Breast epithelium (tissue), 4 donors: ENCODE measurements around the gene RABGAP1L. TPM values are rescaled to one million over a fixed set of nuclear protein-coding genes. Genes with fewer than 3 reads are reported as not detected.

Source experiments
- DNase-seq, 2 donors: peaks; one replicate each; pipeline ENCODE4 v3.0.0-alpha.2; 2019; ENCODE audit warnings: low spot score in 2 of 2
- H3K27ac ChIP-seq, 2 donors: fragments of 200-600 bp; sonication (generic) in 1 of 2; one replicate each; pipeline ENCODE4 v1.5.1; 2016 to 2019; ENCODE audit warnings: mild to moderate bottlenecking in 1 of 2
- H3K27me3 ChIP-seq, 2 donors: fragments of 200-600 bp; sonication (generic) in 1 of 2; one replicate each; pipeline versions ENCODE4 v1.5.1 to v1.6.0; 2017 to 2019; ENCODE audit warnings: control low read depth in 1 of 2, mild to moderate bottlenecking in 1 of 2
- H3K36me3 ChIP-seq: fragments of 200-600 bp; one replicate; pipeline ENCODE4 v1.5.1; 2019
- H3K4me1 ChIP-seq, 2 donors: fragments of 200-600 bp; sonication (generic); one replicate each; pipeline ENCODE4 v1.5.1; 2016 to 2019; ENCODE audit warnings: control low read depth in 1 of 2
- H3K4me3 ChIP-seq, 3 donors: fragments of 200-600 bp; sonication (generic); 1 replicate in 2 of 3; 2 replicates in 1 of 3; pipeline ENCODE4 v1.5.1; 2016 to 2019; ENCODE audit warnings: mild to moderate bottlenecking in 3 of 3, moderate library complexity in 2 of 3
- H3K9me3 ChIP-seq, 2 donors: fragments of 200-600 bp; sonication (generic) in 1 of 2; one replicate each; pipeline ENCODE4 v1.5.1; 2016 to 2019; ENCODE audit warnings: control low read depth in 1 of 2
- POLR2A ChIP-seq: fragments of 450-650 bp; IDR thresholded peaks from one replicate; pipeline ENCODE4 v1.6.1; 2016; ENCODE audit warnings: antibody characterized with exemption, mild to moderate bottlenecking, moderate library complexity
- POLR2AphosphoS5 ChIP-seq, 3 donors: sonication (generic); formaldehyde crosslinking; IDR thresholded peaks; one replicate each; pipeline ENCODE4 v1.6.1; 2017; ENCODE audit warnings: antibody characterized with exemption in 3 of 3
- intact Hi-C: fragments of 100-400 bp; cut with DNase I; formaldehyde crosslinking; loops from one replicate; pipeline ENCODE4 v1.15.1; 2023; ENCODE audit warnings: low total_unique reads
- total RNA-seq, 3 donors: library from RNA; depleted of rRNA; stranded (reverse); fragments of >200 nt; gene quantifications; one replicate each; pipeline ENCODE4 v1.1.0, GENCODE V29; 2016
- TF ChIP-seq, protein P1 (sequence below), 3 donors: fragments of 450-650 bp; IDR thresholded peaks; one replicate each; pipeline ENCODE4 v1.5.1; 2016 to 2017; ENCODE audit warnings: antibody characterized with exemption in 3 of 3, mild to moderate bottlenecking in 3 of 3, moderate library complexity in 3 of 3

The RABGAP1L gene
- total RNA-seq, 3 donors from 2014 or later: 41.3 to 83.7 (median 49.5) TPM

DNA sequence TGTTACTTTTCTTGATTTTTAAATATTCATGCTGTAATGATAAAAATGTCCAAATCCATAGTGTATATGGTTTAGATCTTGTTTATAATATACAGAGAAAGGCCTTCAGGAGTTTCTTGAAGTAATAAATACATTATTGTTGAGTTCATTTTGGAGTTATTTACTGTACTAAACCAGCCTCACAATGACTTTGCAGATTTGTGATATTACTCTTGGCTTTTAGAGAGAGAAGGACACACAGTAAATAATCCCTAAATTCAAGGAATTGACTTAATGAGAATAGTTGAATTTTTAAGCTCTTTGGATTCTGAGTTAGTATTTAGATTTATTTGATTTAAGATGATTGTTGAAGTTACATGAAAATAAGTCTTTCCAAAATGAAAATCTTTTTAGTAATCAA lies 38.9 kb downstream of the RABGAP1L start:
- TF ChIP-seq, protein P1, sequence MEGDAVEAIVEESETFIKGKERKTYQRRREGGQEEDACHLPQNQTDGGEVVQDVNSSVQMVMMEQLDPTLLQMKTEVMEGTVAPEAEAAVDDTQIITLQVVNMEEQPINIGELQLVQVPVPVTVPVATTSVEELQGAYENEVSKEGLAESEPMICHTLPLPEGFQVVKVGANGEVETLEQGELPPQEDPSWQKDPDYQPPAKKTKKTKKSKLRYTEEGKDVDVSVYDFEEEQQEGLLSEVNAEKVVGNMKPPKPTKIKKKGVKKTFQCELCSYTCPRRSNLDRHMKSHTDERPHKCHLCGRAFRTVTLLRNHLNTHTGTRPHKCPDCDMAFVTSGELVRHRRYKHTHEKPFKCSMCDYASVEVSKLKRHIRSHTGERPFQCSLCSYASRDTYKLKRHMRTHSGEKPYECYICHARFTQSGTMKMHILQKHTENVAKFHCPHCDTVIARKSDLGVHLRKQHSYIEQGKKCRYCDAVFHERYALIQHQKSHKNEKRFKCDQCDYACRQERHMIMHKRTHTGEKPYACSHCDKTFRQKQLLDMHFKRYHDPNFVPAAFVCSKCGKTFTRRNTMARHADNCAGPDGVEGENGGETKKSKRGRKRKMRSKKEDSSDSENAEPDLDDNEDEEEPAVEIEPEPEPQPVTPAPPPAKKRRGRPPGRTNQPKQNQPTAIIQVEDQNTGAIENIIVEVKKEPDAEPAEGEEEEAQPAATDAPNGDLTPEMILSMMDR (IDR thresholded peaks at IDR 0.05): no peak
- no peak for TF ChIP-seq POLR2AphosphoS5 (IDR thresholded peaks at IDR 0.05)
- TF ChIP-seq POLR2A: no peak
- DNase-seq: no peak
- Histone ChIP-seq H3K36me3 (no peaks in the 10 kb centered on the region), H3K27ac (no peak overlapping the region), H3K4me1 (no peaks in the 10 kb centered on the region), H3K9me3 (no peaks in the 10 kb centered on the region), H3K4me3 (no peak overlapping the region), H3K27me3 (no peaks in the 10 kb centered on the region)
- intact Hi-C loops: no loop called here

DNA sequence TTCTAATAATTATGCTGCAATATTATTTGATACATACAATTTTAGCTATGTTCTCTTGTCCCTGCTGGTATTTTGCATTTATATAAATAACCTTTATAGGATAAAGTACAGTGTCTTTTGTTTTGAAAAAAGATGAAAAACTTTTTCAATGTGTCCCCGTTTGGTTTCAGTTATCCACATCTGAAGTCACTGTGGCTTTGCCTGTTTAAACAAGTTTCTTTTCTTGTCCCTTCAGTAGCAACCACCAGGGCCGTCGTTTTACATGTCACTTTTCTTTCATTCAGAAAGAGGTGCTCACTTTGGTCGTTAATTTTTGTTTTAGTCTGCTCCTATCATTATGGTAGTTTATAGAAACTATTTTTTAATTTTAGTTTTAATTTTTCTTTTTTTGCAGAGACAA lies 41.4 kb downstream of the RABGAP1L start:
- Histone ChIP-seq H3K27ac (no peak overlapping the region), H3K27me3 (no peaks in the 10 kb centered on the region), H3K4me1 (no peaks in the 10 kb centered on the region), H3K9me3 (no peaks in the 10 kb centered on the region), H3K36me3 (no peaks in the 10 kb centered on the region), H3K4me3 (no peak overlapping the region)
- DNase-seq: no peak
- intact Hi-C loops: loop anchor here (5.0 kb wide), 1 partner anchor 357 kb away; no protein-coding TSS in a partner anchor
- TF ChIP-seq POLR2A (no peak), POLR2AphosphoS5 (IDR thresholded peaks at IDR 0.05) (no peak)
- TF ChIP-seq, protein P1 (IDR thresholded peaks at IDR 0.05): no peak

DNA sequence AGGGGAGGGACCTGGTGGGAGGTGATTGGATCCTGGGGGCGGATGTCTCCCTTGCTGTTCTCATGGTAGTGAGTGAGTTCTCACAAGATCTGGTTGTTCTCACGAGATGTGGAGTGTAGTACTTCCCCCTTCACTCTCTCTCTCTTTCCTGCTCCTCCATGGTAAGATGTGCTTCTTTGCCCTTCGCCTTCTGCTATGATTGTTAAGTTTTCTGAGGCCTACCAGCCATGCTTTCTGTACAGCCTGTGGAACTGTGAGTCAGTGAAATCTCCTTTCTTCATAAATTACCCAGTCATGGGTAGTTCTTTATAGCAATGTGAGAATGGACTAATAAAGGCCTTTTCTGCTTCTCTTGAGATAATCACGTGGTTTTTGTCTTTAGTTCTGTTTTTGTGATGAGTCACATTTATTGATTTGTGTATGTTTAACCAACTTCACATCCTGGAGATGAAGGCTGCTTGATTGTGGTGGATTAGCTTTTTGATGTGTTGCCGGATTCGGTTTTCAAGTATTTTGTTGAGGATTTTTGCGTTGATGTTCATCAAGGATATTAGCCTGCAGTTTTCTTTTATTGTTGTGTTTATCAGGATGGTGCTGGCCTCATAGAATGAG lies 45.5 kb downstream of the RABGAP1L start:
- intact Hi-C loops: loop anchor here (5.0 kb wide), 1 partner anchor 352 kb away; no protein-coding TSS in a partner anchor
- no peak overlapping the region for H3K4me3 ChIP-seq
- no peak for TF ChIP-seq POLR2A
- TF ChIP-seq, protein P1 (IDR thresholded peaks at IDR 0.05): no peak
- no peak for TF ChIP-seq POLR2AphosphoS5 (IDR thresholded peaks at IDR 0.05)
- no peaks in the 10 kb centered on the region for H3K9me3 ChIP-seq
- no peaks in the 10 kb centered on the region for H3K27me3 ChIP-seq
- no peaks in the 10 kb centered on the region for H3K36me3 ChIP-seq
- no peak for DNase-seq
- H3K4me1 ChIP-seq: no peaks in the 10 kb centered on the region
- no peak overlapping the region for H3K27ac ChIP-seq

DNA sequence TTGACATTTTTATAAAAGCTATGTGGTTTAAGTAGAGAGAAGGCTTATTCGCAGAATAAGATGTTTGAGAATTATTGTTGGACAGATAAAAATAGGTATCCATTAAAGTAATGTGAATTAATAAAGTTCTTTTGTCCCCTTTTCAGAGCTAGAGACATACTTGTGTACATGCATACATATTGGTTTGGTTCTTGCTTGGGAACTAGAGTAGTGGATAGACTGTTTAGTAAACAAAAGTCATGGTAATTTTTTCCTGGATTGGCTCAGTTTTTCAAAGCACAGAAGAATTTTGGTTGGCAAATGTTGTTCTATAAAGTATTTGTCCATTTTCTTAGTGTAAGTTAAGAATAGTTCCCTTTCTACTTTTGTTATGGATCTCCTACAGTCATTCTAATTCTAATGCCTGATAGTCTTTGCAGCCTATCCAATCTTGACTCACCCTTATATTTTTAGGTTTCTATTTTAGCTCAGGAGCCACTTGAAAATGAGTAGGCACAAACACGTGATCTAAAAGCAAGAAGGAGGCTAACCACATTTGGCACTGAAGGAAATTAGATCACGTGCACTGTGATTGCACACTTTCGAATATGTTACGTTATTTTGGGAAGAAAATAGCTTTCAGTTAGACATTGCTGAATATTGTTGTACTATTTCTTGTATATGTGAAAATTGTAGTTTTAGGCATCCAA lies 47.0 kb downstream of the RABGAP1L start:
- Histone ChIP-seq H3K27ac (no peak overlapping the region), H3K4me3 (no peak overlapping the region), H3K36me3 (no peaks in the 10 kb centered on the region), H3K4me1 (no peaks in the 10 kb centered on the region), H3K9me3 (no peaks in the 10 kb centered on the region), H3K27me3 (no peaks in the 10 kb centered on the region)
- intact Hi-C loops: no loop called here
- TF ChIP-seq POLR2AphosphoS5 (IDR thresholded peaks at IDR 0.05): no peak
- TF ChIP-seq, protein P1 (IDR thresholded peaks at IDR 0.05): no peak
- TF ChIP-seq POLR2A: no peak
- DNase-seq: no peak
